Activated CD4-positive, CD25-positive, alpha-beta regulatory T cell (primary cell): Measurements from ENCODE around the gene SLC24A3.
"Not testable (repeated sequence)": the region's sequence is repeated elsewhere in the genome, so short reads cannot be mapped to it uniquely, and the experiment has no call there.

Source experiments
- DNase-seq, 4 experiments: peaks; one replicate each; lab custom pipeline; 2025; lab: John Stamatoyannopoulos, UW

Gene SLC24A3

GRCh38 chr20:19746396-19746795 lies 534.0 kb downstream of the SLC24A3 start:
- no peak for DNase-seq

GRCh38 chr20:19747903-19748302 lies 535.5 kb downstream of the SLC24A3 start:
- no peak for DNase-seq

- no peak for DNase-seq
Measured at GRCh38 chr20:19748681-19749080, 536.2 kb downstream of the SLC24A3 start.

GRCh38 chr20:19749618-19750071 lies 537.2 kb downstream of the SLC24A3 start:
- no peak for DNase-seq

GRCh38 chr20:19750101-19750606 lies 537.7 kb downstream of the SLC24A3 start:
- DNase-seq, result no peak

GRCh38 chr20:19750907-19751636 lies 538.6 kb downstream of the SLC24A3 start:
- DNase-seq, result no peak

GRCh38 chr20:19754201-19754600 lies 541.8 kb downstream of the SLC24A3 start:
- DNase-seq, result not testable (repeated sequence)

- no peak for DNase-seq
Measured at GRCh38 chr20:19756761-19757486, 544.5 kb downstream of the SLC24A3 start.

GRCh38 chr20:19757487-19758132 lies 545.2 kb downstream of the SLC24A3 start:
- DNase-seq, result no peak

GRCh38 chr20:19758133-19758500 lies 545.7 kb downstream of the SLC24A3 start, which contains the start of gene RIN2:
Gene RIN2, plus strand, starts transcription at chr20:19758258. Its CDS starts 131,344 bp downstream, at chr20:19889602.
- DNase-seq, result no peak

GRCh38 chr20:19758501-19759331 lies 546.3 kb downstream of the SLC24A3 start:
- no peak for DNase-seq

- no peak for DNase-seq
Measured at GRCh38 chr20:19760371-19760721, 547.9 kb downstream of the SLC24A3 start.

GRCh38 chr20:19761326-19761725 lies 548.9 kb downstream of the SLC24A3 start:
- no peak for DNase-seq

- DNase-seq, result no peak
Measured at GRCh38 chr20:19761841-19762240, 549.4 kb downstream of the SLC24A3 start.

GRCh38 chr20:19764207-19764606 lies 551.8 kb downstream of the SLC24A3 start:
- DNase-seq, result no peak

- DNase-seq, result no peak
Measured at GRCh38 chr20:19765266-19765665, 552.8 kb downstream of the SLC24A3 start.

- DNase-seq, result no peak
Measured at GRCh38 chr20:19765913-19766312, 553.5 kb downstream of the SLC24A3 start.

GRCh38 chr20:19767070-19767469 lies 554.6 kb downstream of the SLC24A3 start:
- DNase-seq, result no peak

- no peak for DNase-seq
Measured at GRCh38 chr20:19768325-19768842, 555.9 kb downstream of the SLC24A3 start.

GRCh38 chr20:19769507-19769906 lies 557.1 kb downstream of the SLC24A3 start:
- no peak for DNase-seq

- no peak for DNase-seq
Measured at GRCh38 chr20:19770375-19770774, 557.9 kb downstream of the SLC24A3 start.

- no peak for DNase-seq
Measured at GRCh38 chr20:19771031-19771430, 558.6 kb downstream of the SLC24A3 start.
